Measurements from ENCODE around the gene DRICH1.
"Not testable (repeated sequence)": the region's sequence is repeated elsewhere in the genome, so short reads cannot be mapped to it uniquely, and the experiment has no call there.

- TF ChIP-seq, protein P1, sequence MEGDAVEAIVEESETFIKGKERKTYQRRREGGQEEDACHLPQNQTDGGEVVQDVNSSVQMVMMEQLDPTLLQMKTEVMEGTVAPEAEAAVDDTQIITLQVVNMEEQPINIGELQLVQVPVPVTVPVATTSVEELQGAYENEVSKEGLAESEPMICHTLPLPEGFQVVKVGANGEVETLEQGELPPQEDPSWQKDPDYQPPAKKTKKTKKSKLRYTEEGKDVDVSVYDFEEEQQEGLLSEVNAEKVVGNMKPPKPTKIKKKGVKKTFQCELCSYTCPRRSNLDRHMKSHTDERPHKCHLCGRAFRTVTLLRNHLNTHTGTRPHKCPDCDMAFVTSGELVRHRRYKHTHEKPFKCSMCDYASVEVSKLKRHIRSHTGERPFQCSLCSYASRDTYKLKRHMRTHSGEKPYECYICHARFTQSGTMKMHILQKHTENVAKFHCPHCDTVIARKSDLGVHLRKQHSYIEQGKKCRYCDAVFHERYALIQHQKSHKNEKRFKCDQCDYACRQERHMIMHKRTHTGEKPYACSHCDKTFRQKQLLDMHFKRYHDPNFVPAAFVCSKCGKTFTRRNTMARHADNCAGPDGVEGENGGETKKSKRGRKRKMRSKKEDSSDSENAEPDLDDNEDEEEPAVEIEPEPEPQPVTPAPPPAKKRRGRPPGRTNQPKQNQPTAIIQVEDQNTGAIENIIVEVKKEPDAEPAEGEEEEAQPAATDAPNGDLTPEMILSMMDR (IDR thresholded peaks at IDR 0.05), result not testable (repeated sequence)
- TF ChIP-seq NRF1 (IDR thresholded peaks at IDR 0.05; ENCODE audit: low read depth, low read length), result not testable (repeated sequence)
Observed at GRCh38 chr22:23676841-23677700, 45.0 kb upstream of the DRICH1 start.
